Smooth muscle cell (in vitro differentiated cells): ENCODE measurements around the gene PPP4R4. TPM values are rescaled to one million over a fixed set of nuclear protein-coding genes. Genes with fewer than 3 reads are reported as not detected.

ENCODE experiments used
- DNase-seq: peaks from one replicate; lab custom pipeline; 2025; ENCODE audit not compliant: unreplicated experiment; lab: John Stamatoyannopoulos, UW
- H2AFZ ChIP-seq: fragments of 200-600 bp; sonication (generic); 2 replicates; pipeline ENCODE4 v1.6.0; 2016; ENCODE audit warnings: antibody characterized with exemption, low read depth, mild to moderate bottlenecking
- H3F3A ChIP-seq: fragments of 200-600 bp; sonication (generic); 2 replicates; pipeline ENCODE4 v1.6.0; 2017; ENCODE audit warnings: antibody characterized with exemption, low read depth
- H3K27ac ChIP-seq: fragments of 200-600 bp; sonication (generic); 2 replicates; pipeline ENCODE4 v1.5.1; 2016; ENCODE audit warnings: low read depth, mild to moderate bottlenecking
- H3K27me3 ChIP-seq: fragments of 200-600 bp; sonication (generic); 2 replicates; pipeline ENCODE4 v1.6.1; 2016; ENCODE audit warnings: low read depth, mild to moderate bottlenecking
- H3K36me3 ChIP-seq: fragments of 200-600 bp; sonication (generic); 2 replicates; pipeline ENCODE4 v1.5.1; 2016; ENCODE audit warnings: low read depth
- H3K4me1 ChIP-seq: fragments of 200-600 bp; sonication (generic); 2 replicates; pipeline ENCODE4 v1.5.1; 2016; ENCODE audit warnings: low read depth
- H3K4me2 ChIP-seq: fragments of 200-600 bp; sonication (generic); 2 replicates; pipeline ENCODE4 v1.6.0; 2016; ENCODE audit warnings: mild to moderate bottlenecking
- H3K4me3 ChIP-seq: fragments of 200-600 bp; sonication (generic); 2 replicates; pipeline ENCODE4 v1.5.1; 2016; ENCODE audit warnings: mild to moderate bottlenecking
- H3K79me2 ChIP-seq: fragments of 200-600 bp; sonication (generic); 2 replicates; pipeline ENCODE4 v1.6.0; 2016; ENCODE audit warnings: low read depth, mild to moderate bottlenecking
- H3K9ac ChIP-seq: fragments of 200-600 bp; sonication (generic); 2 replicates; pipeline ENCODE4 v1.6.0; 2016; ENCODE audit warnings: low read depth
- H3K9me3 ChIP-seq: fragments of 200-600 bp; sonication (generic); replicated peaks from 2 replicates; pipeline ENCODE4 v1.5.1; 2016; ENCODE audit warnings: low read depth
- H4K20me1 ChIP-seq: fragments of 200-600 bp; sonication (generic); 2 replicates; pipeline ENCODE4 v1.6.0; 2016; ENCODE audit warnings: low read depth
- WGBS: methylation state at CpG from one replicate; pipeline ENCODE4 v1.1.7; 2016; ENCODE audit warnings: low lambda C conversion rate; 5-methylcytosine and 5-hydroxymethylcytosine counted together
- polyA plus RNA-seq: library from polyadenylated mRNA; unstranded; fragments of >200 nt; fragmentation: Nextera tagmentation; extraction: Ambion mirVana; gene quantifications from 2 replicates; pipeline ENCODE4 v1.2.1, GENCODE V29; 2016
- total RNA-seq: library from RNA; depleted of rRNA; stranded (reverse); fragments of >200 nt; gene quantifications from 2 replicates; pipeline ENCODE4 v1.2.3, GENCODE V29; 2014
- TF ChIP-seq, protein P1 (sequence below): fragments of 200-600 bp; sonication (generic); IDR thresholded peaks from 2 replicates; pipeline ENCODE4 v1.5.1; 2017; ENCODE audit warnings: borderline replicate concordance, mild to moderate bottlenecking, antibody characterized with exemption; ENCODE audit not compliant: insufficient read depth, poor library complexity, severe bottlenecking

PPP4R4 gene
- total and polyA plus RNA-seq, 2 experiments from 2014 or later, result 0.27 TPM

DNA sequence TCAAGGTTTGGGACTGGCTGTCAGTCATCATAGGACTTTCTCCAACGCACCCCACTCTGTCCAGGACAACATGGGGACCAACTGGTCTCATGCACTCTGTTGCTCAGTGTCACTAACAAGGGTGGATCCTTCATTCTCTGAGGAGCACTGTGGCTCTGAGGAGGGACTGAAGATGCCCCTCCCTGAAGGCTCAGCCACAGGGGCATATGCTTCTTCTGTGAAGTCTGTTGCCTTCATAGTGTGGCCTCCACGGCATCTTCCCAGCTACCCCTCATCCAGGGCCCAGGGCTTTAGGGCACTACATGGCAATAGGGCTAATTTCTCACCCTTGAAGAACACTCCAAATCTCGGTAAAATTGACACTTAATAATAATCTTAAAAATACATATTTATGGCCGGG is 30.4 kb upstream of the PPP4R4 start:
- peaks cover 3% of the 10 kb centered on the region for H3K27me3 ChIP-seq
- no peak overlapping the region for H3K4me3 ChIP-seq
- H2AFZ ChIP-seq, result no peak overlapping the region
- H3K36me3 ChIP-seq, result no peaks in the 10 kb centered on the region
- H3K27ac ChIP-seq, result no peak overlapping the region
- DNase-seq, result no peak
- 91% methylated on average over 4 of the region's 4 CpGs for WGBS
- no peaks in the 10 kb centered on the region for H3K9me3 ChIP-seq
- no peaks in the 10 kb centered on the region for H3K79me2 ChIP-seq
- TF ChIP-seq, protein P1, sequence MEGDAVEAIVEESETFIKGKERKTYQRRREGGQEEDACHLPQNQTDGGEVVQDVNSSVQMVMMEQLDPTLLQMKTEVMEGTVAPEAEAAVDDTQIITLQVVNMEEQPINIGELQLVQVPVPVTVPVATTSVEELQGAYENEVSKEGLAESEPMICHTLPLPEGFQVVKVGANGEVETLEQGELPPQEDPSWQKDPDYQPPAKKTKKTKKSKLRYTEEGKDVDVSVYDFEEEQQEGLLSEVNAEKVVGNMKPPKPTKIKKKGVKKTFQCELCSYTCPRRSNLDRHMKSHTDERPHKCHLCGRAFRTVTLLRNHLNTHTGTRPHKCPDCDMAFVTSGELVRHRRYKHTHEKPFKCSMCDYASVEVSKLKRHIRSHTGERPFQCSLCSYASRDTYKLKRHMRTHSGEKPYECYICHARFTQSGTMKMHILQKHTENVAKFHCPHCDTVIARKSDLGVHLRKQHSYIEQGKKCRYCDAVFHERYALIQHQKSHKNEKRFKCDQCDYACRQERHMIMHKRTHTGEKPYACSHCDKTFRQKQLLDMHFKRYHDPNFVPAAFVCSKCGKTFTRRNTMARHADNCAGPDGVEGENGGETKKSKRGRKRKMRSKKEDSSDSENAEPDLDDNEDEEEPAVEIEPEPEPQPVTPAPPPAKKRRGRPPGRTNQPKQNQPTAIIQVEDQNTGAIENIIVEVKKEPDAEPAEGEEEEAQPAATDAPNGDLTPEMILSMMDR, result no peak
- no peak overlapping the region for H3K4me2 ChIP-seq
- no peak overlapping the region for H3K9ac ChIP-seq
- peaks cover 6% of the 10 kb centered on the region for H3K4me1 ChIP-seq
- H3F3A ChIP-seq, result no peaks in the 10 kb centered on the region
- no peaks in the 10 kb centered on the region for H4K20me1 ChIP-seq

DNA sequence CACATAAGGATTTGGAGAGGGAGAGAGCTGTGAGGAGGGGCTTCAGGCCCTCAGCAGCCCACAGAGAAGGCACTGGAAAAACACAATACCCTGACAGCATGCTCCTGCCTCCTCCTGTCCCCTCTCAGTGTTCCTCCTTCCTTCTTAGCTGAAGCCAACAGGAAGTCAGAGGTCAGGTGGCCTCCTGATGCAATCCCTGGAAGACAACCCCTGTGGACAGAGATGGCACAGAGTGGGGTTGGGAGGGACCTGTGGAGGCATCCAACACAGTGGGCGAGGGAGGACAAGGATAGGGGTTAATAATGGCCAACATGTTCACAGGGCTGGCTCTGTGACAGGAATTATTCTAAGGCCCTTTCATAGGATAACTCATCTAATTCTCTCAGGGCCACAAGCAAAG is 29.4 kb upstream of the PPP4R4 start:
- Histone ChIP-seq H3K27me3 (peaks cover 7% of the 10 kb centered on the region), H3K36me3 (no peaks in the 10 kb centered on the region), H3K4me3 (no peak overlapping the region), H4K20me1 (no peaks in the 10 kb centered on the region), H3K9ac (no peak overlapping the region), H3F3A (no peaks in the 10 kb centered on the region), H3K79me2 (no peaks in the 10 kb centered on the region), H3K27ac (no peak overlapping the region), H3K4me2 (no peak overlapping the region), H3K4me1 (peaks cover 6% of the 10 kb centered on the region), H3K9me3 (no peaks in the 10 kb centered on the region), H2AFZ (no peak overlapping the region)
- TF ChIP-seq, protein P1, result no peak
- WGBS, result 94% methylated on average over 1 of the region's 1 CpG
- no peak for DNase-seq

DNA sequence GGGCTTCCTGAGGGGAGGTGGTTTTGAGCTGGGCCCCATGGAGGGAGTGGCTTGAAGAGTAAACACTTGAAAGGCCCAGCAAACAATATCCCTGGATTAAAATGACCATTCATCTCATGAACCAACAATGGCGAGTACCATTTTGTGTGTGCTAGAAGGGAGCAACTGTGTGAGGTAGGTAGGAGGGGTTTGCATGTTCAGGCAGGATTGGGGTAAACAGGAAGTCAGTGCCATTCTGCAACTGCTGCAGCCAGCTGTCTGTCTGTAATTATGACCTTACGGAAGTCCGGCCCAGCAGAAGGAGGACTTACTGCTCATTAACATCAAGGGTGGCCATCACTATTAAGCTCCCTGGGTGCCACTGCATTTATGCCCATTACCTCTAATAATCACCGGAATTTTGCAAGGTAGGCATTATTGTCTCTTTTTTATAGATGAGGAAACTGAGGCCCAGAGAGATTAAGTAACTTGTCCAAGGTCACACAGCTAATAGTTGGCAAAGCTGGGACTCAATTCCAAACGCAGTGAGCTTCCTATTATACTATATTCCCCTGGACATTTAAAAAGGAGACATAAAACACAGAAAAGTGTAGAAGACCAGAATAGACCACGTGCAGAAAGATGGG is 28.1 kb upstream of the PPP4R4 start:
- Histone ChIP-seq H3K36me3 (no peaks in the 10 kb centered on the region), H3K4me1 (peaks cover 6% of the 10 kb centered on the region), H3K27ac (no peak overlapping the region), H3K27me3 (peaks cover 11% of the 10 kb centered on the region), H3F3A (no peaks in the 10 kb centered on the region), H3K4me3 (no peak overlapping the region), H2AFZ (no peak overlapping the region), H3K9ac (no peak overlapping the region), H3K9me3 (no peaks in the 10 kb centered on the region), H4K20me1 (no peaks in the 10 kb centered on the region), H3K79me2 (no peaks in the 10 kb centered on the region), H3K4me2 (no peak overlapping the region)
- no peak for DNase-seq
- TF ChIP-seq, protein P1, result no peak
- WGBS, result 79% methylated on average over 6 of the region's 6 CpGs

DNA sequence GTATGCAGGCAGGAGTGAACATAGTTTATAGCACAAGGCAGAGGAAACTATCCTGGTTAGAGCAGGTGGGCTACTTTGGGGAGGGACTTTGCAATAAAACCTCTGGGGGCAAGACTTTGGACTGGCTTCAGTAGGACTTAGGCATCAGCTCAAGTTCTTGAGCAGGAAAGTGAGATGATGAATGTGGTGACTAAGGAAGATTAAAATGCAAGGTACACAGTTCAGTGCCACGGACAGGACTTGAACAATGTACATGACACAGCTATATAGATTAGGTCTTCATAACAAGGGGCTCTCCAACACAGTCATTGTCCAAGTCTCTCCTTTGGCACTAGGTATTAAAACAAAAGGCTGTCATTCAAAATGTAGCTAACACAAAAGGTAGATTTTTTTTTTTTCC is 21.4 kb upstream of the PPP4R4 start:
- Histone ChIP-seq H3K27me3 (peaks cover 25% of the 10 kb centered on the region), H3K9ac (no peak overlapping the region), H3K9me3 (no peaks in the 10 kb centered on the region), H3F3A (no peaks in the 10 kb centered on the region), H3K79me2 (no peaks in the 10 kb centered on the region), H4K20me1 (no peaks in the 10 kb centered on the region), H2AFZ (no peak overlapping the region), H3K4me2 (no peak overlapping the region), H3K4me3 (no peak overlapping the region), H3K36me3 (no peaks in the 10 kb centered on the region), H3K4me1 (no peaks in the 10 kb centered on the region), H3K27ac (no peak overlapping the region)
- TF ChIP-seq, protein P1, result no peak
- DNase-seq, result no peak
- WGBS, result 77% methylated on average over 1 of the region's 1 CpG
